Gastroesophageal sphincter (tissue), 4 donors: Measurements from ENCODE around the gene ZNF837. TPM values are rescaled to one million over a fixed set of nuclear protein-coding genes. Genes with fewer than 3 reads are reported as not detected.

Source experiments
- ATAC-seq: fragments of 150-250 bp; one replicate; pipeline ENCODE4 v1.9.1; 2016; ENCODE audit warnings: mild to moderate bottlenecking, moderate library complexity
- H3K27ac ChIP-seq, 4 donors: fragments of 200-600 bp; sonication (generic) in 3 of 4; 1 replicate in 3 of 4; 2 replicates in 1 of 4; pipeline ENCODE4 v1.5.1; 2016 to 2019
- H3K27me3 ChIP-seq: fragments of 200-600 bp; sonication (generic); one replicate; pipeline ENCODE4 v1.5.1; 2019
- H3K36me3 ChIP-seq, 2 donors: fragments of 200-600 bp; sonication (generic); one replicate each; pipeline ENCODE4 v1.5.1; 2019; ENCODE audit warnings: control low read depth in 1 of 2
- H3K4me1 ChIP-seq, 3 donors: fragments of 200-600 bp; sonication (generic); 1 replicate in 2 of 3; 2 replicates in 1 of 3; pipeline ENCODE4 v1.5.1; 2016 to 2019; ENCODE audit warnings: control low read depth in 2 of 3
- H3K4me3 ChIP-seq, 2 donors: fragments of 200-600 bp; sonication (generic); one replicate each; pipeline ENCODE4 v1.5.1; 2019; ENCODE audit warnings: mild to moderate bottlenecking in 1 of 2, moderate library complexity in 1 of 2
- H3K9me3 ChIP-seq, 3 donors: fragments of 200-600 bp; sonication (generic); one replicate each; pipeline ENCODE4 v1.5.1; 2017 to 2019; ENCODE audit warnings: control low read depth in 2 of 3
- EP300 ChIP-seq: sonication (generic); formaldehyde crosslinking; IDR thresholded peaks from one replicate; pipeline ENCODE4 v1.6.1; 2017; ENCODE audit warnings: antibody characterized with exemption, mild to moderate bottlenecking
- POLR2A ChIP-seq, 2 donors: fragments of 450-650 bp; IDR thresholded peaks; one replicate each; pipeline ENCODE4 v1.6.1; 2017; ENCODE audit warnings: antibody characterized with exemption in 2 of 2, mild to moderate bottlenecking in 2 of 2, moderate library complexity in 1 of 2
- POLR2AphosphoS5 ChIP-seq: sonication (generic); formaldehyde crosslinking; IDR thresholded peaks from one replicate; pipeline ENCODE4 v1.6.1; 2017; ENCODE audit warnings: antibody characterized with exemption
- WGBS, 2 donors: methylation state at CpG; one replicate each; pipeline ENCODE4 v1.1.5; 2018; ENCODE audit warnings: low coverage in 1 of 2; 5-methylcytosine and 5-hydroxymethylcytosine counted together
- total RNA-seq, 4 donors: library from RNA; depleted of rRNA; stranded (reverse); fragments of >200 nt; gene quantifications; one replicate each; pipeline ENCODE4 v1.1.0, GENCODE V29; 2016
- TF ChIP-seq, protein P1 (sequence below), 4 experiments: fragments of 200-600 bp in 2 of 4; fragments of 450-650 bp in 2 of 4; sonication (generic) in 1 of 4; IDR thresholded peaks; one replicate each; pipeline ENCODE4 v1.5.1; 2017 to 2019; ENCODE audit warnings: antibody characterized with exemption in 4 of 4, mild to moderate bottlenecking in 2 of 4, moderate library complexity in 2 of 4

Gene ZNF837
- total RNA-seq, 4 donors from 2014 or later: 0.99 to 3.7 (median 2.4) TPM

DNA sequence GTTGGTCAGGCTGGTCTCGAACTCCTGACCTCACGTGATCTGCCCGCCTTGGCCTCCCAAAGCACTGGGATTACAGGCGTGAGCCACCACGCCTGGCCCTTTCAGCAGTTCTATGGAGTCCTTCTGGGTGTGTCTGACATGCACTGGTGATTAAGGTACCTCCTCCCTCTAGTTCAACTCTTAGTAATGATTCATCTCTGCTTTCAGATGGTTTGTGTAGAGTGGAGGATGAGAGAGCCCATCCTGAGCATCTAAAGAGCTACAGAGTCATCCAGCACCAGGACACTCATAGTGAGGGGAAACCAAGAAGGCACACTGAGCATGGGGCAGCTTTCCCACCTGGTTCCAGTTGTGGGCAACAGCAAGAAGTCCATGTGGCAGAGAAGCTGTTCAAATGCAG is 35.8 kb upstream of the ZNF837 start:
- no peak overlapping the region for H3K27ac ChIP-seq
- no peak overlapping the region for H3K4me3 ChIP-seq
- peaks cover 0 to 15% (median 0%) of the 10 kb centered on the region in 3 donors for H3K9me3 ChIP-seq
- ATAC-seq: no peak
- H3K4me1 ChIP-seq: no peaks in the 10 kb centered on the region
- TF ChIP-seq, protein P1, sequence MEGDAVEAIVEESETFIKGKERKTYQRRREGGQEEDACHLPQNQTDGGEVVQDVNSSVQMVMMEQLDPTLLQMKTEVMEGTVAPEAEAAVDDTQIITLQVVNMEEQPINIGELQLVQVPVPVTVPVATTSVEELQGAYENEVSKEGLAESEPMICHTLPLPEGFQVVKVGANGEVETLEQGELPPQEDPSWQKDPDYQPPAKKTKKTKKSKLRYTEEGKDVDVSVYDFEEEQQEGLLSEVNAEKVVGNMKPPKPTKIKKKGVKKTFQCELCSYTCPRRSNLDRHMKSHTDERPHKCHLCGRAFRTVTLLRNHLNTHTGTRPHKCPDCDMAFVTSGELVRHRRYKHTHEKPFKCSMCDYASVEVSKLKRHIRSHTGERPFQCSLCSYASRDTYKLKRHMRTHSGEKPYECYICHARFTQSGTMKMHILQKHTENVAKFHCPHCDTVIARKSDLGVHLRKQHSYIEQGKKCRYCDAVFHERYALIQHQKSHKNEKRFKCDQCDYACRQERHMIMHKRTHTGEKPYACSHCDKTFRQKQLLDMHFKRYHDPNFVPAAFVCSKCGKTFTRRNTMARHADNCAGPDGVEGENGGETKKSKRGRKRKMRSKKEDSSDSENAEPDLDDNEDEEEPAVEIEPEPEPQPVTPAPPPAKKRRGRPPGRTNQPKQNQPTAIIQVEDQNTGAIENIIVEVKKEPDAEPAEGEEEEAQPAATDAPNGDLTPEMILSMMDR (IDR thresholded peaks at IDR 0.05): no peak
- no peak for TF ChIP-seq EP300
- TF ChIP-seq POLR2A (IDR thresholded peaks at IDR 0.05): no peak
- TF ChIP-seq POLR2AphosphoS5: no peak
- peaks cover 0 to 72% of the 10 kb centered on the region in 2 donors for H3K36me3 ChIP-seq
- no CpG with 5 or more reads among the region's 5 CpGs for WGBS, 2 donors
- no peaks in the 10 kb centered on the region for H3K27me3 ChIP-seq

DNA sequence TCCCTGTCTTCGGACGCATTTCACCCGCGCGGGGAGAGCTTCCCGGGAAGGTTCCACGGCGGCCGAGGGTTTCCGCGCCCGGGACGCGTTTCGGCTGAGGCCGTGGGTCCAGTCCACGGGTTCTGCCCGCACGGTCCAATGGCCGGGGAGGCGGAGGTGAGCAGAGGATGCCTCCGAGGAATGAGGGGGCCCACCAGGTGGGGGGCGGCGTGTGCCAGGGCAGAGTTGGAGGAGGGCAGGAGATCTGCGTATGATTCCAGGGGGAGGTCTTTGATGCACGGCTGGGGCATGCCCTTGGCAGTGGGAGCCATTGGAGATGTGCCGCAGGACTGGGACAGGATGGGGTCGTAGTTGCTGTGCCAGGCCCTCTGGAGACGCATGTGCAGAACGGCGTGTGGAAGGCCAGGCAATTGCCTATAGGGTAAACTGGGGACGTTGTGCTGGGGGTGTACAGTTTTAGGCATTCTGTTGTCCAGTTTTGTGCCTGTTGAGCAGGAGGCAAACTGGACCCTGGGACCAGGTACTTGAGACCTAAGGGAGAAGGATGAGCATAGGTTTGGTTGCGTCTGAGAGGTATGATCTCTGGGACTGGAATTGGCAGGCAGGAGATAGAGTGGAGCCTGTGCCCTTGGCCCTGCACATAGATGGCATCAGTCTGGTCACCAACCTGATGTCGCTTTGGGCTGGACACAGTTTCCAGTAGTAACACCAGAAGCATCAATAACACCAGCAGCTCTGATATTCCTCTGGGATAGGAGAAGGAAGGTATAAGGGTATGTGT is 28.4 kb upstream of the ZNF837 start:
- Histone ChIP-seq H3K9me3 (no peaks in the 10 kb centered on the region), H3K4me1 (peaks cover 0 to 28% (median 14%) of the 10 kb centered on the region in 3 donors), H3K27ac (peak overlapping the region; percentile 72 to 89 (median 88)), H3K27me3 (no peaks in the 10 kb centered on the region), H3K4me3 (peak overlapping the region; percentile 93 to 95), H3K36me3 (peaks cover 0 to 6% of the 10 kb centered on the region in 2 donors)
- TF ChIP-seq POLR2A (IDR thresholded peaks at IDR 0.05): no peak
- no peak for ATAC-seq
- WGBS, 2 donors: 5% methylated on average over 12 of the region's 34 CpGs; no CpG with 5 or more reads in 1 of the 2 donors

DNA sequence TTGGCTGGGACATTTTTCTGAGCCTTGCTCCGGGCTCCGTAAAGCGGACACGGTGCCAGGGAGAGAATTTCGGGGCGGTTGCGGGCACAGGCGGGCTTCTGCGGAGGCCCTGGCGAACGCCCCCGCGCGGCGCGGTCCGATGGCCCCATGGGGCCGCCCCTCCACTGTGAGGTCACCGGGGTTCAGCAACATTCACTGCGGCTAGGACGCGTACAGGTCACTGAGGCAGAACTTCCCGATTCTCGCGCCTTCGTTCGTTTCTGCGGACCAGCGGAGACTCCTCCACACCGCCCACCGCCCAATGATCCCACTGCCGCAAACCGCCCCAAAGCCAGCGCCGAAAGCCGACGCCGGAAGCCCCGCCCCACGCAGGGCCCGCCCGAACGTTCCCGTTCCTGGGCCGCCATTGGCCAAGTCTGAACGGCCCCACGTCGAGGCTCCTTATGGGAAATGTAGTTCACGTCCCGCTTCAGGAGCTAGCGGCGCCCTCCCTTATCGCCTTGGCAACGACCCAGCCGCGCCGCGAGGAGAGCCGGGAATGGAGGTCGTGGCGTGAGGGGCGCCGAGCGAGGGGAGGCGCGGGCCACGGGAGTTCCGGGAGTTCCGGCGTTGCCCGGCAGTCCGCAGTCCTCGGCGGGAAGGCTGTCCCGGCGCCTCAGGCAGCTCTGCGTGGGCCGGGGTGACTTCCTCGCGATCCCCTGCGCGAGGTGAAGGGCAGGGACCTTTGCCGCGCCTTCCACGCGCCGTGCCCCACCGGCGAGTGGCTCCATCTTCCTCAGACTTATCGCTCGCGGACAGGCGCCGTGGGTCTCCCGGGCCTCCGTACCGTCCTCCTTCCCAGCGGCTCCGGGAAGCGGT is 27.6 kb upstream of the ZNF837 start, which contains the start of gene ZNF584:
Gene ZNF584 (plus strand): TSS at position 498 of the 858 bp plus-strand sequence. CDS start 499 bp downstream, outside the sequence.
- TF ChIP-seq EP300 (no peak), POLR2AphosphoS5 (peak; percentile 79), POLR2A (IDR thresholded peaks at IDR 0.05) (peak; percentile 64 to 80)
- TF ChIP-seq, protein P1 (IDR thresholded peaks at IDR 0.05): peak in 1 of 4 experiments; percentile 37
- 1% methylated on average over 21 of the region's 100 CpGs; no CpG with 5 or more reads in 1 of the 2 donors for WGBS, 2 donors
- H3K36me3 ChIP-seq: peaks cover 0 to 6% of the 10 kb centered on the region in 2 donors

DNA sequence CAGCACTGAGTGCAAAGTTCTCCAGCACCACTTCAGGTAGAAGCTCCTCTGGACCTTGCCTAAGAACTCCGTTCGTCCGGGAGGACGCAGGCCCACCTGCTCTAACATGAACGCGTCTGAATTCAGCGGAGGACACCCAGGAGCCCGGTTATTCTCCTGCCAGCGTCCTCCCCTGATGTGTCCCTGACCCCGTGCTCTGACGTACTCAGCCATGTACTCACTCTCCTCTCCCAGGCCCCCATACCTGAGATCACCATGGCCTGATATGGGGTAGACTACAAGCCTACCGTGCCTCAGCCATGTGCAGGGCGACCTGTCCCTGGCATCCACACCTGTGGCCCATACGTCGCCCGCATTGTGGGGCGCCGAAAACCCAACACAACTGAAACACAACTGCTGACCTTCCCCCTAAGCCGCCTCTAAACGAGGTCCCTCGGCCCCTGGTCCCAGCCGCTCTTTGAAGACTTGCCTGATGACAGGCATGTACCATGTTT is 26.9 kb upstream of the ZNF837 start:
- TF ChIP-seq POLR2A (IDR thresholded peaks at IDR 0.05): no peak
- no peak for TF ChIP-seq EP300
- no peak for TF ChIP-seq POLR2AphosphoS5
- TF ChIP-seq, protein P1 (IDR thresholded peaks at IDR 0.05): no peak
- H3K36me3 ChIP-seq: peaks cover 0 to 5% of the 10 kb centered on the region in 2 donors
- H3K4me1 ChIP-seq: peaks cover 0 to 28% (median 14%) of the 10 kb centered on the region in 3 donors
- H3K27me3 ChIP-seq: no peaks in the 10 kb centered on the region
- peak overlapping the region; percentile 72 to 89 (median 88) for H3K27ac ChIP-seq
- WGBS, 2 donors: 0 to 26% methylated on average over 1 to 8 of the region's 22 CpGs
- ATAC-seq: no peak
- no peaks in the 10 kb centered on the region for H3K9me3 ChIP-seq
- H3K4me3 ChIP-seq: peak overlapping the region; percentile 93 to 95

More for the DNA sequence above, 27.6 kb upstream of the ZNF837 start, which contains the start of gene ZNF584:
- Histone ChIP-seq H3K9me3 (no peaks in the 10 kb centered on the region), H3K27me3 (no peaks in the 10 kb centered on the region), H3K4me3 (peak within 1 kb of the TSS; percentile 93 to 95), H3K27ac (peak within 1 kb of the TSS; percentile 72 to 89 (median 88)), H3K4me1 (peaks cover 0 to 28% (median 14%) of the 10 kb centered on the region in 3 donors)
- peak; percentile 99 for ATAC-seq
